Panc1 (cell line): Measurements from ENCODE around the gene TSPAN2. TPM values are rescaled to one million over a fixed set of nuclear protein-coding genes. Genes with fewer than 3 reads are reported as not detected.

Experiments
- ATAC-seq: fragments of 200-7000 bp; cut with Tn5 transposase; 2 replicates; pipeline ENCODE4 v1.9.1; 2020; ENCODE audit warnings: mild to moderate bottlenecking, moderate library complexity
- BruUV-seq: library from RNA; stranded (reverse); fragments of 400-500 nt; replicated peaks from 2 replicates; lab custom pipeline; 2021; lab: Mats Ljungman, UMichigan
- CTCF ChIA-PET: fragments of 300-600 bp; sonication (Branson Sonifier 250); formaldehyde crosslinking; loops from one replicate; lab custom pipeline; 2022; ENCODE audit warnings: antibody characterized with exemption; lab: Charles Lee
- POLR2A ChIA-PET: fragments of 300-600 bp; sonication (Branson Sonifier 250); formaldehyde crosslinking; loops from one replicate; lab custom pipeline; 2022; ENCODE audit warnings: antibody characterized with exemption; lab: Charles Lee
- DNase-seq: peaks from one replicate; pipeline ENCODE4 v3.0.0-alpha.2; 2010; ENCODE audit warnings: low read depth, low spot score
- H3K27ac ChIP-seq: 2 replicates; pipeline ENCODE4 v1.5.1; 2011; ENCODE audit warnings: mild to moderate bottlenecking, low read length, inconsistent platforms
- H3K27me3 ChIP-seq: fragments of 200-500 bp; sonication (Bioruptor generic); 2 replicates; pipeline ENCODE4 v1.6.0; 2014; ENCODE audit warnings: low read length, inconsistent platforms; ENCODE audit not compliant: control insufficient read depth, insufficient read depth
- H3K36me3 ChIP-seq: fragments of 200-500 bp; sonication (Bioruptor generic); 2 replicates; pipeline ENCODE4 v1.5.1; 2014; ENCODE audit warnings: inconsistent platforms, mild to moderate bottlenecking, low read length, moderate library complexity; ENCODE audit not compliant: control insufficient read depth, insufficient read depth
- H3K4me1 ChIP-seq: 2 replicates; pipeline ENCODE4 v1.5.1; 2011; ENCODE audit warnings: inconsistent platforms, mild to moderate bottlenecking, low read length, moderate library complexity; ENCODE audit not compliant: control insufficient read depth, insufficient read depth
- H3K4me3 ChIP-seq, 2 experiments: 2 replicates each; pipeline ENCODE4 v1.5.1; 2011 to 2012; ENCODE audit warnings: low read depth in 2 of 2, low read length in 2 of 2, mild to moderate bottlenecking in 2 of 2, inconsistent platforms in 1 of 2, moderate library complexity in 1 of 2
- H3K9me3 ChIP-seq: fragments of 200-500 bp; sonication (Bioruptor generic); 2 replicates; pipeline ENCODE4 v1.5.1; 2014; ENCODE audit warnings: low read depth, mild to moderate bottlenecking, inconsistent platforms, low read length, moderate library complexity; ENCODE audit not compliant: control insufficient read depth, insufficient read depth
- POLR2AphosphoS5 ChIP-seq: IDR thresholded peaks from 2 replicates; pipeline ENCODE4 v1.6.1; 2012; ENCODE audit warnings: mild to moderate bottlenecking, low read depth, low read length, moderate library complexity
- SIN3A ChIP-seq: IDR thresholded peaks from 2 replicates; pipeline ENCODE4 v1.6.1; 2012; ENCODE audit warnings: low read depth, mild to moderate bottlenecking, low read length, moderate library complexity, borderline replicate concordance; ENCODE audit not compliant: insufficient read depth
- TCF7L2 ChIP-seq: IDR thresholded peaks from 2 replicates; pipeline ENCODE4 v1.6.1; 2011; ENCODE audit warnings: mild to moderate bottlenecking, low read depth, low read length, inconsistent platforms
- in situ Hi-C: cut with HindIII; loops from 2 replicates; pipeline ENCODE4 v1.10.0; 2016; ENCODE audit warnings: low sequenced_read_pairs, low pct_unique_long_range_greater_than_20kb
- intact Hi-C: fragments of 100-400 bp; cut with micrococcal nuclease; formaldehyde crosslinking; loops from one replicate; pipeline ENCODE4 v1.10.0; 2022; ENCODE audit not compliant: unreplicated experiment
- total RNA-seq: library from RNA; stranded (reverse); gene quantifications from one replicate; pipeline ENCODE4 v1.2.1, GENCODE V29; 2021; ENCODE audit not compliant: unreplicated experiment
- TF ChIP-seq, protein P1 (sequence below), 2 experiments: IDR thresholded peaks; 2 replicates each; pipeline ENCODE4 v1.6.1; 2011 to 2012; ENCODE audit warnings: low read depth in 2 of 2, control low read depth in 1 of 2, low read length in 1 of 2, mild to moderate bottlenecking in 1 of 2, moderate library complexity in 1 of 2; ENCODE audit not compliant: insufficient read depth in 1 of 2
- TF ChIP-seq, protein P2 (sequence below): fragments of 450-650 bp; IDR thresholded peaks from 2 replicates; pipeline ENCODE4 v1.5.1; 2017; ENCODE audit warnings: mild to moderate bottlenecking

The TSPAN2 gene
- total RNA-seq, 1 experiment from 2014 or later = not detected

DNA sequence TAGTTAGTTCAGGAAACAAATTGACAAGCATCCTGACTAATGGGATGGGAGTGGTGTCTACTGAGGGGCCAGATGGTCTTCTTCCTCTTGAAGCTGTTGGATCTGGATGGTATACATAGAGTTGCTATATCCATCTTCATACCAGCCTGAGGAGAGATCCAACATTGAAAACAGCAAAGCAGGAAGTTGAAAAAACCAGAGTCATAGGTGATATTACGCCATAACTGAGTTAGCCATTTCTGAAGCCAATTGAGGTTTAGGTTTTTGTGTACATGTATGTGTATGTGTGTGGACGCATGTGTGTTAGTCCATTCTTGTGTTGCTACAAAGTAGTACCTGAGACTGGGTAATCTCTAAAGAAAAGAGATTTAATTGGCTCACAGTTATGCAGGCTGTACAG is 2.3 kb upstream of the TSPAN2 start:
- H3K9me3 ChIP-seq = no peaks in the 10 kb centered on the region
- TF ChIP-seq, protein P1, sequence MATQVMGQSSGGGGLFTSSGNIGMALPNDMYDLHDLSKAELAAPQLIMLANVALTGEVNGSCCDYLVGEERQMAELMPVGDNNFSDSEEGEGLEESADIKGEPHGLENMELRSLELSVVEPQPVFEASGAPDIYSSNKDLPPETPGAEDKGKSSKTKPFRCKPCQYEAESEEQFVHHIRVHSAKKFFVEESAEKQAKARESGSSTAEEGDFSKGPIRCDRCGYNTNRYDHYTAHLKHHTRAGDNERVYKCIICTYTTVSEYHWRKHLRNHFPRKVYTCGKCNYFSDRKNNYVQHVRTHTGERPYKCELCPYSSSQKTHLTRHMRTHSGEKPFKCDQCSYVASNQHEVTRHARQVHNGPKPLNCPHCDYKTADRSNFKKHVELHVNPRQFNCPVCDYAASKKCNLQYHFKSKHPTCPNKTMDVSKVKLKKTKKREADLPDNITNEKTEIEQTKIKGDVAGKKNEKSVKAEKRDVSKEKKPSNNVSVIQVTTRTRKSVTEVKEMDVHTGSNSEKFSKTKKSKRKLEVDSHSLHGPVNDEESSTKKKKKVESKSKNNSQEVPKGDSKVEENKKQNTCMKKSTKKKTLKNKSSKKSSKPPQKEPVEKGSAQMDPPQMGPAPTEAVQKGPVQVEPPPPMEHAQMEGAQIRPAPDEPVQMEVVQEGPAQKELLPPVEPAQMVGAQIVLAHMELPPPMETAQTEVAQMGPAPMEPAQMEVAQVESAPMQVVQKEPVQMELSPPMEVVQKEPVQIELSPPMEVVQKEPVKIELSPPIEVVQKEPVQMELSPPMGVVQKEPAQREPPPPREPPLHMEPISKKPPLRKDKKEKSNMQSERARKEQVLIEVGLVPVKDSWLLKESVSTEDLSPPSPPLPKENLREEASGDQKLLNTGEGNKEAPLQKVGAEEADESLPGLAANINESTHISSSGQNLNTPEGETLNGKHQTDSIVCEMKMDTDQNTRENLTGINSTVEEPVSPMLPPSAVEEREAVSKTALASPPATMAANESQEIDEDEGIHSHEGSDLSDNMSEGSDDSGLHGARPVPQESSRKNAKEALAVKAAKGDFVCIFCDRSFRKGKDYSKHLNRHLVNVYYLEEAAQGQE (IDR thresholded peaks at IDR 0.05; ENCODE audit: insufficient read depth in 1 of 2, low read depth in 2 of 2, low read length in 1 of 2) = no peak

DNA sequence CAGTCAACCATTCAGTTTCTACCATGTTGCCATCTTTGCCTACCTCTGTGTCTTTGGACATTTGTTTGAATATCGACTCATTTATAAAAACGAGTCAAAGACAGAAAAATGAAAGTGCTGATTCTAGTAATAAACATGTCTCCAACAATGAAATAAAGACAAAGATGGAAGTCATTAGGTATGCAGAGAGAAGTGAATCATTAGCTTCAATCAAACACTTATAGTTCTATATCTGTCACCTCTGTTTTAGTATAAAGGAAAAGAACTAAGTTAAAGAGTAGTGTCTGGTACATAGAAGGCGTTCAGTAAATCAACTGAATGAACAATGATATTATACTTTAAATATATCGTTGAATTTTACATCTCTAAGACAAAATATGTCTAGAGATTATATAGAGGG is 1.7 kb upstream of the TSPAN2 start:
- Histone ChIP-seq H3K27me3 (no peaks in the 10 kb centered on the region; the same call in 1 of the 2 replicates), H3K9me3 (no peaks in the 10 kb centered on the region), H3K27ac (no peak overlapping the region), H3K36me3 (no peaks in the 10 kb centered on the region), H3K4me1 (no peaks in the 10 kb centered on the region), H3K4me3 (no peak overlapping the region)
- ChIA-PET POLR2A (no interaction called here), CTCF (no interaction called here)
- no TSS peak for BruUV-seq
- in situ Hi-C loops (no loop called here), intact Hi-C loops (no loop called here)
- DNase-seq (no peak), ATAC-seq (no peak)
- TF ChIP-seq, protein P2, sequence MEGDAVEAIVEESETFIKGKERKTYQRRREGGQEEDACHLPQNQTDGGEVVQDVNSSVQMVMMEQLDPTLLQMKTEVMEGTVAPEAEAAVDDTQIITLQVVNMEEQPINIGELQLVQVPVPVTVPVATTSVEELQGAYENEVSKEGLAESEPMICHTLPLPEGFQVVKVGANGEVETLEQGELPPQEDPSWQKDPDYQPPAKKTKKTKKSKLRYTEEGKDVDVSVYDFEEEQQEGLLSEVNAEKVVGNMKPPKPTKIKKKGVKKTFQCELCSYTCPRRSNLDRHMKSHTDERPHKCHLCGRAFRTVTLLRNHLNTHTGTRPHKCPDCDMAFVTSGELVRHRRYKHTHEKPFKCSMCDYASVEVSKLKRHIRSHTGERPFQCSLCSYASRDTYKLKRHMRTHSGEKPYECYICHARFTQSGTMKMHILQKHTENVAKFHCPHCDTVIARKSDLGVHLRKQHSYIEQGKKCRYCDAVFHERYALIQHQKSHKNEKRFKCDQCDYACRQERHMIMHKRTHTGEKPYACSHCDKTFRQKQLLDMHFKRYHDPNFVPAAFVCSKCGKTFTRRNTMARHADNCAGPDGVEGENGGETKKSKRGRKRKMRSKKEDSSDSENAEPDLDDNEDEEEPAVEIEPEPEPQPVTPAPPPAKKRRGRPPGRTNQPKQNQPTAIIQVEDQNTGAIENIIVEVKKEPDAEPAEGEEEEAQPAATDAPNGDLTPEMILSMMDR = no peak
- TF ChIP-seq, protein P1 (IDR thresholded peaks at IDR 0.05; ENCODE audit: insufficient read depth in 1 of 2, low read depth in 2 of 2, low read length in 1 of 2) = no peak
- TF ChIP-seq SIN3A (no peak), POLR2AphosphoS5 (no peak), TCF7L2 (no peak)

More for the DNA sequence above, 2.3 kb upstream of the TSPAN2 start:
- POLR2A ChIA-PET = no interaction called here
- CTCF ChIA-PET = no interaction called here
- intact Hi-C loops (no loop called here), in situ Hi-C loops (no loop called here)
- ATAC-seq (no peak), DNase-seq (no peak)
- Histone ChIP-seq H3K4me3 (no peak overlapping the region), H3K36me3 (no peaks in the 10 kb centered on the region), H3K27ac (no peak overlapping the region), H3K4me1 (no peaks in the 10 kb centered on the region), H3K27me3 (no peaks in the 10 kb centered on the region; the same call in 1 of the 2 replicates)
- BruUV-seq = no TSS peak
